HCT116 (cell line): ENCODE data around the gene TMEM198. TPM values are rescaled to one million over a fixed set of nuclear protein-coding genes. Genes with fewer than 3 reads are reported as not detected.

ENCODE experiments used
- ATAC-seq: fragments of 200-7000 bp; cut with Tn5 transposase; 2 replicates; pipeline ENCODE4 v1.9.1; 2020; ENCODE audit warnings: mild to moderate bottlenecking, moderate library complexity
- BruUV-seq: library from RNA; stranded (reverse); fragments of 400-500 nt; replicated peaks from 2 replicates; lab custom pipeline; 2021; lab: Mats Ljungman, UMichigan
- CTCF ChIA-PET: fragments of 300-600 bp; sonication (Branson Sonifier 250); formaldehyde crosslinking; loops from one replicate; lab custom pipeline; 2021; ENCODE audit warnings: antibody characterized with exemption; lab: Charles Lee
- POLR2A ChIA-PET: fragments of 300-600, 350-600 bp; sonication (Branson Sonifier 250); formaldehyde crosslinking; loops from one replicate; lab custom pipeline; 2021; ENCODE audit warnings: antibody characterized with exemption; lab: Charles Lee
- RAD21 ChIA-PET, 2 experiments: fragments of 300-600 bp; sonication (Branson Sonifier 250); formaldehyde crosslinking; loops; one replicate each; lab custom pipeline; 2023; ENCODE audit warnings: low total read pairs in 2 of 2; ENCODE audit not compliant: uncharacterized antibody in 2 of 2, unreplicated experiment in 2 of 2, low non-redundant PET in 1 of 2; lab: Charles Lee
- DNase-seq: peaks from one replicate; pipeline ENCODE4 v3.0.0-alpha.2; 2010; ENCODE audit warnings: low read depth, low spot score
- H2AFZ ChIP-seq: fragments of 200-600 bp; shearing (Covaris generic), sonication (generic); 2 replicates; pipeline ENCODE4 v1.6.1; 2017; ENCODE audit warnings: low read depth, mixed run types, mixed read lengths, antibody characterized with exemption, low read length; ENCODE audit not compliant: poor library complexity, severe bottlenecking
- H3K27ac ChIP-seq: 2 replicates; pipeline ENCODE4 v1.5.1; 2012; ENCODE audit warnings: low read depth, low read length
- H3K27me3 ChIP-seq: fragments of 200-600 bp; sonication (generic); 2 replicates; pipeline ENCODE4 v1.6.1; 2016; ENCODE audit warnings: mixed run types, low read length, mixed read lengths; ENCODE audit not compliant: insufficient read depth
- H3K36me3 ChIP-seq, 2 experiments: fragments of 200-500 bp in 1 of 2; fragments of 200-600 bp in 1 of 2; sonication (Bioruptor generic) in 1 of 2; sonication (generic) in 1 of 2; 2 replicates each; pipeline versions ENCODE4 v1.5.1 to v1.6.1; 2014 to 2016; ENCODE audit warnings: low read length in 2 of 2, inconsistent platforms in 1 of 2, mixed read lengths in 1 of 2, mixed run types in 1 of 2; ENCODE audit not compliant: insufficient read depth in 2 of 2, control insufficient read depth in 1 of 2
- H3K4me1 ChIP-seq, 2 experiments: fragments of 200-600 bp in 1 of 2; sonication (generic) in 1 of 2; 2 replicates each; pipeline versions ENCODE4 v1.5.1 to v1.6.1; 2012 to 2017; ENCODE audit warnings: low read length in 2 of 2, inconsistent platforms in 1 of 2, mild to moderate bottlenecking in 1 of 2, mixed read lengths in 1 of 2, mixed run types in 1 of 2, moderate library complexity in 1 of 2; ENCODE audit not compliant: insufficient read depth in 2 of 2, control insufficient read depth in 1 of 2
- H3K4me2 ChIP-seq: fragments of 200-600 bp; sonication (generic); 2 replicates; pipeline ENCODE4 v1.6.1; 2017; ENCODE audit warnings: mixed run types, low read length, mixed read lengths
- H3K4me3 ChIP-seq, 2 experiments: fragments of 200-600 bp in 1 of 2; sonication (generic) in 1 of 2; replicated peaks in 1 of 2; 2 replicates each; pipeline ENCODE4 v1.5.1; 2011 to 2016; ENCODE audit warnings: low read length in 2 of 2, control low read depth in 1 of 2, low read depth in 1 of 2, mild to moderate bottlenecking in 1 of 2, mixed read lengths in 1 of 2, mixed run types in 1 of 2
- H3K79me2 ChIP-seq: fragments of 200-600 bp; sonication (generic); 2 replicates; pipeline ENCODE4 v1.6.1; 2017; ENCODE audit warnings: mild to moderate bottlenecking, mixed run types, low read length, moderate library complexity, mixed read lengths; ENCODE audit not compliant: insufficient read depth
- H3K9ac ChIP-seq: fragments of 200-600 bp; sonication (generic); 2 replicates; pipeline ENCODE4 v1.6.1; 2016; ENCODE audit warnings: low read length, mixed read lengths
- H3K9me2 ChIP-seq: fragments of 200-600 bp; sonication (generic), shearing (Covaris generic); 2 replicates; pipeline ENCODE4 v1.6.1; 2017; ENCODE audit warnings: mixed run types, mild to moderate bottlenecking, moderate library complexity; ENCODE audit not compliant: insufficient read depth
- H3K9me3 ChIP-seq, 2 experiments: fragments of 200-500 bp in 1 of 2; fragments of 200-600 bp in 1 of 2; sonication (Bioruptor generic) in 1 of 2; sonication (generic) in 1 of 2; 2 replicates each; pipeline ENCODE4 v1.6.1; 2014 to 2017; ENCODE audit warnings: low read length in 2 of 2, mixed read lengths in 2 of 2, inconsistent platforms in 1 of 2, low read depth in 1 of 2, mild to moderate bottlenecking in 1 of 2, mixed run types in 1 of 2, moderate library complexity in 1 of 2; ENCODE audit not compliant: control insufficient read depth in 1 of 2, insufficient read depth in 1 of 2
- H4K20me1 ChIP-seq: fragments of 200-600 bp; sonication (generic), shearing (Covaris generic); 2 replicates; pipeline ENCODE4 v1.6.1; 2017; ENCODE audit warnings: mixed run types, mild to moderate bottlenecking, moderate library complexity; ENCODE audit not compliant: insufficient read depth
- CEBPB ChIP-seq: IDR thresholded peaks from 2 replicates; pipeline ENCODE4 v1.6.1; 2012; ENCODE audit warnings: low read depth
- EGR1 ChIP-seq: IDR thresholded peaks from 2 replicates; pipeline ENCODE4 v1.6.1; 2012; ENCODE audit warnings: low read depth
- ELF1 ChIP-seq: IDR thresholded peaks from 2 replicates; pipeline ENCODE4 v1.6.1; 2012; ENCODE audit warnings: low read depth, borderline replicate concordance
- EZH2phosphoT487 ChIP-seq: fragments of 200-600 bp; IDR thresholded peaks from 2 replicates; pipeline ENCODE4 v1.6.1; 2018; ENCODE audit warnings: antibody characterized with exemption, borderline replicate concordance
- FOSL1 ChIP-seq: IDR thresholded peaks from 2 replicates; pipeline ENCODE4 v1.6.1; 2012; ENCODE audit warnings: low read depth
- JUND ChIP-seq: IDR thresholded peaks from 2 replicates; pipeline ENCODE4 v1.6.1; 2012
- POLR2A ChIP-seq: IDR thresholded peaks from 2 replicates; pipeline ENCODE4 v1.7.0; 2011; ENCODE audit warnings: borderline replicate concordance; ENCODE audit not compliant: insufficient read depth, insufficient read length; ENCODE audit errors: extremely low read depth
- POLR2AphosphoS5 ChIP-seq: IDR thresholded peaks from 2 replicates; pipeline ENCODE4 v1.6.1; 2011; ENCODE audit warnings: mild to moderate bottlenecking, low read depth, low read length, moderate library complexity
- RAD21 ChIP-seq: IDR thresholded peaks from 2 replicates; pipeline ENCODE4 v1.6.1; 2012; ENCODE audit warnings: low read depth, mild to moderate bottlenecking
- REST ChIP-seq: IDR thresholded peaks from 2 replicates; pipeline ENCODE4 v1.6.1; 2012; ENCODE audit warnings: low read depth
- SIN3A ChIP-seq: IDR thresholded peaks from 2 replicates; pipeline ENCODE4 v1.6.1; 2012; ENCODE audit warnings: low read depth
- SP1 ChIP-seq: IDR thresholded peaks from 2 replicates; pipeline ENCODE4 v1.6.1; 2012; ENCODE audit warnings: low read depth
- SRF ChIP-seq: IDR thresholded peaks from 2 replicates; pipeline ENCODE4 v1.6.1; 2012; ENCODE audit warnings: low read depth
- YY1 ChIP-seq: IDR thresholded peaks from 2 replicates; pipeline ENCODE4 v1.6.1; 2011; ENCODE audit warnings: low read length, low read depth, moderate library complexity, mild to moderate bottlenecking; ENCODE audit not compliant: insufficient replicate concordance; ENCODE audit errors: extremely low read depth
- ZFX ChIP-seq: fragments of 450-650 bp; IDR thresholded peaks from 2 replicates; pipeline ENCODE4 v1.6.1; 2017
- ZNF274 ChIP-seq: fragments of 200-500 bp; sonication (Bioruptor generic); IDR thresholded peaks from 2 replicates; pipeline ENCODE4 v1.6.1; 2014; ENCODE audit warnings: mild to moderate bottlenecking, low read depth, low read length, inconsistent platforms
- intact Hi-C: fragments of 100-400 bp; cut with micrococcal nuclease; formaldehyde crosslinking; loops from 2 replicates; pipeline ENCODE4 v1.10.0; 2022
- total RNA-seq: library from RNA; stranded (reverse); gene quantifications from one replicate; pipeline ENCODE4 v1.2.1, GENCODE V29; 2021; ENCODE audit not compliant: unreplicated experiment
- TF ChIP-seq, protein P1 (sequence below): IDR thresholded peaks from 2 replicates; pipeline ENCODE4 v1.6.1; 2012
- TF ChIP-seq, protein P2 (sequence below): IDR thresholded peaks from 2 replicates; pipeline ENCODE4 v1.6.1; 2011; ENCODE audit warnings: mild to moderate bottlenecking, low read length, moderate library complexity; ENCODE audit not compliant: insufficient replicate concordance; ENCODE audit errors: extremely low read depth
- TF ChIP-seq, protein P3 (sequence below), 3 experiments: fragments of 200-600 bp in 1 of 3; sonication (generic) in 1 of 3; IDR thresholded peaks in 2 of 3; conservative IDR thresholded peaks in 1 of 3; 2 replicates each; pipeline ENCODE4 v1.5.1; 2012 to 2017; ENCODE audit warnings: low read depth in 2 of 3, low read length in 2 of 3, antibody characterized with exemption in 1 of 3, borderline replicate concordance in 1 of 3, control low read depth in 1 of 3, mild to moderate bottlenecking in 1 of 3, mixed read lengths in 1 of 3, mixed run types in 1 of 3, moderate library complexity in 1 of 3; ENCODE audit not compliant: insufficient read depth in 1 of 3

TMEM198 gene
- total RNA-seq, 1 experiment from 2014 or later: 2.1 TPM

- no peak overlapping the region for H2AFZ ChIP-seq
- H4K20me1 ChIP-seq: no peaks in the 10 kb centered on the region
- RAD21 ChIA-PET: no interaction called here
- CTCF ChIA-PET: interaction anchor here (1.7 to 7.7 kb wide), 3 partner anchors 27 to 123 kb away, joined by 6 to 109 read pairs (median 103); partner anchors contain the start of gene GMPPA
- H3K9ac ChIP-seq: no peak overlapping the region
- no peaks in the 10 kb centered on the region for H3K36me3 ChIP-seq
- no TSS peak for BruUV-seq
- peaks cover 36 to 69% of the 10 kb centered on the region in 2 experiments for H3K4me1 ChIP-seq
- H3K27ac ChIP-seq: no peak overlapping the region
- H3K9me2 ChIP-seq: no peaks in the 10 kb centered on the region
- no peak overlapping the region for H3K4me2 ChIP-seq
- H3K79me2 ChIP-seq: no peaks in the 10 kb centered on the region
- intact Hi-C loops: no loop called here
- H3K9me3 ChIP-seq: no peaks in the 10 kb centered on the region
- H3K4me3 ChIP-seq: no peak overlapping the region
- no peak for ATAC-seq
- TF ChIP-seq SIN3A (no peak), POLR2AphosphoS5 (no peak), POLR2A (no peak), EGR1 (no peak), YY1 (no peak), REST (no peak), RAD21 (no peak), SRF (no peak), ZFX (no peak), ELF1 (no peak), ZNF274 (no peak), SP1 (no peak), EZH2phosphoT487 (no peak), CEBPB (no peak), JUND (no peak), FOSL1 (no peak)
- TF ChIP-seq, protein P1, sequence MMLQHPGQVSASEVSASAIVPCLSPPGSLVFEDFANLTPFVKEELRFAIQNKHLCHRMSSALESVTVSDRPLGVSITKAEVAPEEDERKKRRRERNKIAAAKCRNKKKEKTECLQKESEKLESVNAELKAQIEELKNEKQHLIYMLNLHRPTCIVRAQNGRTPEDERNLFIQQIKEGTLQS: no peak
- TF ChIP-seq, protein P2, sequence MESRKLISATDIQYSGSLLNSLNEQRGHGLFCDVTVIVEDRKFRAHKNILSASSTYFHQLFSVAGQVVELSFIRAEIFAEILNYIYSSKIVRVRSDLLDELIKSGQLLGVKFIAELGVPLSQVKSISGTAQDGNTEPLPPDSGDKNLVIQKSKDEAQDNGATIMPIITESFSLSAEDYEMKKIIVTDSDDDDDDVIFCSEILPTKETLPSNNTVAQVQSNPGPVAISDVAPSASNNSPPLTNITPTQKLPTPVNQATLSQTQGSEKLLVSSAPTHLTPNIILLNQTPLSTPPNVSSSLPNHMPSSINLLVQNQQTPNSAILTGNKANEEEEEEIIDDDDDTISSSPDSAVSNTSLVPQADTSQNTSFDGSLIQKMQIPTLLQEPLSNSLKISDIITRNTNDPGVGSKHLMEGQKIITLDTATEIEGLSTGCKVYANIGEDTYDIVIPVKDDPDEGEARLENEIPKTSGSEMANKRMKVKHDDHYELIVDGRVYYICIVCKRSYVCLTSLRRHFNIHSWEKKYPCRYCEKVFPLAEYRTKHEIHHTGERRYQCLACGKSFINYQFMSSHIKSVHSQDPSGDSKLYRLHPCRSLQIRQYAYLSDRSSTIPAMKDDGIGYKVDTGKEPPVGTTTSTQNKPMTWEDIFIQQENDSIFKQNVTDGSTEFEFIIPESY: no peak
- TF ChIP-seq, protein P3, sequence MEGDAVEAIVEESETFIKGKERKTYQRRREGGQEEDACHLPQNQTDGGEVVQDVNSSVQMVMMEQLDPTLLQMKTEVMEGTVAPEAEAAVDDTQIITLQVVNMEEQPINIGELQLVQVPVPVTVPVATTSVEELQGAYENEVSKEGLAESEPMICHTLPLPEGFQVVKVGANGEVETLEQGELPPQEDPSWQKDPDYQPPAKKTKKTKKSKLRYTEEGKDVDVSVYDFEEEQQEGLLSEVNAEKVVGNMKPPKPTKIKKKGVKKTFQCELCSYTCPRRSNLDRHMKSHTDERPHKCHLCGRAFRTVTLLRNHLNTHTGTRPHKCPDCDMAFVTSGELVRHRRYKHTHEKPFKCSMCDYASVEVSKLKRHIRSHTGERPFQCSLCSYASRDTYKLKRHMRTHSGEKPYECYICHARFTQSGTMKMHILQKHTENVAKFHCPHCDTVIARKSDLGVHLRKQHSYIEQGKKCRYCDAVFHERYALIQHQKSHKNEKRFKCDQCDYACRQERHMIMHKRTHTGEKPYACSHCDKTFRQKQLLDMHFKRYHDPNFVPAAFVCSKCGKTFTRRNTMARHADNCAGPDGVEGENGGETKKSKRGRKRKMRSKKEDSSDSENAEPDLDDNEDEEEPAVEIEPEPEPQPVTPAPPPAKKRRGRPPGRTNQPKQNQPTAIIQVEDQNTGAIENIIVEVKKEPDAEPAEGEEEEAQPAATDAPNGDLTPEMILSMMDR (IDR thresholded peaks at IDR 0.05 in 2 of 3, conservative IDR thresholded peaks at IDR 0.05 in 1 of 3; ENCODE audit: borderline replicate concordance in 1 of 3, insufficient read depth in 1 of 3, low read depth in 2 of 3, low read length in 2 of 3): no peak
- TF ChIP-seq, all 23 proteins: peak for 0
- DNase-seq: no peak
- no peaks in the 10 kb centered on the region for H3K27me3 ChIP-seq
- POLR2A ChIA-PET: no interaction called here
Measured at GRCh38 chr2:219525533-219526232, 18.1 kb upstream of the TMEM198 start.
